ENCODE measurements around the gene DNAJC13. TPM values are rescaled to one million over a fixed set of nuclear protein-coding genes. Genes with fewer than 3 reads are reported as not detected.

DNAJC13 gene
- total RNA-seq, 1 experiment from 2014 or later, result 28.5 TPM

DNA sequence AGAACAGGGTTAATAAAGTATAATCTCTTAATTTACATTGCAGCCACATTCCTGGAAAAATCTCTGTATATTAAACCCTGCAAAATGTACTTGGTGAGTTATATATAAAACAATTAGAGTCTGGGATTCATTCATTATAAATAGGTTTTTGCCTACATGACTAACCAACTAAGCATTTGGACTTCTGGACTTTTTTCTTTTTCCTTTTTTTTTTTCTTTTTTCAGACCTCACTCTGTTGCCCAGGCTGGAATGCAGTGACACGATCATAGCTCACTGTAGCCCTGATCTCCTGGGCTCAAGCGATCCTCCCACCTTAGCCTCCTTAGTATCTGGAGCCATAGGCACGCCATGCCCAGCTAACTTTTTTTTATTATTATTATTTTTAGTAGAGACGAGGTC lies 4.5 kb downstream of the DNAJC13 start (continued):
- TF ChIP-seq, protein P1, sequence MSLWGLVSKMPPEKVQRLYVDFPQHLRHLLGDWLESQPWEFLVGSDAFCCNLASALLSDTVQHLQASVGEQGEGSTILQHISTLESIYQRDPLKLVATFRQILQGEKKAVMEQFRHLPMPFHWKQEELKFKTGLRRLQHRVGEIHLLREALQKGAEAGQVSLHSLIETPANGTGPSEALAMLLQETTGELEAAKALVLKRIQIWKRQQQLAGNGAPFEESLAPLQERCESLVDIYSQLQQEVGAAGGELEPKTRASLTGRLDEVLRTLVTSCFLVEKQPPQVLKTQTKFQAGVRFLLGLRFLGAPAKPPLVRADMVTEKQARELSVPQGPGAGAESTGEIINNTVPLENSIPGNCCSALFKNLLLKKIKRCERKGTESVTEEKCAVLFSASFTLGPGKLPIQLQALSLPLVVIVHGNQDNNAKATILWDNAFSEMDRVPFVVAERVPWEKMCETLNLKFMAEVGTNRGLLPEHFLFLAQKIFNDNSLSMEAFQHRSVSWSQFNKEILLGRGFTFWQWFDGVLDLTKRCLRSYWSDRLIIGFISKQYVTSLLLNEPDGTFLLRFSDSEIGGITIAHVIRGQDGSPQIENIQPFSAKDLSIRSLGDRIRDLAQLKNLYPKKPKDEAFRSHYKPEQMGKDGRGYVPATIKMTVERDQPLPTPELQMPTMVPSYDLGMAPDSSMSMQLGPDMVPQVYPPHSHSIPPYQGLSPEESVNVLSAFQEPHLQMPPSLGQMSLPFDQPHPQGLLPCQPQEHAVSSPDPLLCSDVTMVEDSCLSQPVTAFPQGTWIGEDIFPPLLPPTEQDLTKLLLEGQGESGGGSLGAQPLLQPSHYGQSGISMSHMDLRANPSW (CRISPR knock-in tag; conservative IDR thresholded peaks at IDR 0.05; ENCODE audit: low read depth), result no peak

DNA sequence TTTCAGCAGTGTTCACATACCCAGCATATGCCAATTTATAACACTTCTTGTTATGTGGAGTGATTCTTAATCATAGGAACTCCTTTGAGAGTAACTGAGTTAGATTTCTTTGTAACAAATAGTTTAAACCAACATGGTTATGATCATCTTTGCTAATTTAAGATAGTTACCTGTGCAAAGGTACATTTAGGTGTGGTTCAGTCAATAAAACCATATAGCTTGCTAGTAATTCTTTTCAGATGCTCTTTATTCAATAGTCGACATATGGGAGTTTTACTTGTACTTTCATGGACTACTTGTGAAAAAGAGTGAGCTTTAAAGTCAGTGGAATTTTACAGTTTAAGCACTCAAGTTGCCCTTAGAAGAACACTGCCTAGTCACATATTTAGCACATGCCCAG lies 5.2 kb downstream of the DNAJC13 start:
- Mint-ChIP-seq H3K36me3 (peaks cover 3% of the 10 kb centered on the region; the same call in 1 of the 2 replicates), H3K9me3 (no peaks in the 10 kb centered on the region), H3K4me3 (no peak overlapping the region), H3K4me1 (peaks cover 7% of the 10 kb centered on the region), H3K27ac (no peak overlapping the region), H3K27me3 (ENCODE audit: low read depth) (no peaks in the 10 kb centered on the region; the same call in 1 of the 2 replicates)
- TF ChIP-seq TEAD4 (CRISPR knock-in tag; IDR thresholded peaks at IDR 0.05) (no peak), ZNF317 (CRISPR knock-in tag; IDR thresholded peaks at IDR 0.05; ENCODE audit: borderline replicate concordance, low read depth) (no peak), GRHL2 (CRISPR knock-in tag; IDR thresholded peaks at IDR 0.05; ENCODE audit: insufficient replicate concordance, severe bottlenecking) (no peak), ZNF396 (CRISPR knock-in tag; IDR thresholded peaks at IDR 0.05; ENCODE audit: borderline replicate concordance) (no peak), NFATC4 (CRISPR knock-in tag; IDR thresholded peaks at IDR 0.05) (no peak), EMX1 (CRISPR knock-in tag; IDR thresholded peaks at IDR 0.05) (no peak), GABPB1 (CRISPR knock-in tag; IDR thresholded peaks at IDR 0.05) (no peak), ZNF263 (CRISPR knock-in tag; IDR thresholded peaks at IDR 0.05; ENCODE audit: low read depth) (no peak), ZNF121 (CRISPR knock-in tag; IDR thresholded peaks at IDR 0.05) (no peak), JAZF1 (CRISPR knock-in tag; IDR thresholded peaks at IDR 0.05) (no peak)
- TF ChIP-seq, protein P2, sequence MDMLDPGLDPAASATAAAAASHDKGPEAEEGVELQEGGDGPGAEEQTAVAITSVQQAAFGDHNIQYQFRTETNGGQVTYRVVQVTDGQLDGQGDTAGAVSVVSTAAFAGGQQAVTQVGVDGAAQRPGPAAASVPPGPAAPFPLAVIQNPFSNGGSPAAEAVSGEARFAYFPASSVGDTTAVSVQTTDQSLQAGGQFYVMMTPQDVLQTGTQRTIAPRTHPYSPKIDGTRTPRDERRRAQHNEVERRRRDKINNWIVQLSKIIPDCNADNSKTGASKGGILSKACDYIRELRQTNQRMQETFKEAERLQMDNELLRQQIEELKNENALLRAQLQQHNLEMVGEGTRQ (CRISPR knock-in tag; IDR thresholded peaks at IDR 0.05), result no peak
- TF ChIP-seq, protein P3, sequence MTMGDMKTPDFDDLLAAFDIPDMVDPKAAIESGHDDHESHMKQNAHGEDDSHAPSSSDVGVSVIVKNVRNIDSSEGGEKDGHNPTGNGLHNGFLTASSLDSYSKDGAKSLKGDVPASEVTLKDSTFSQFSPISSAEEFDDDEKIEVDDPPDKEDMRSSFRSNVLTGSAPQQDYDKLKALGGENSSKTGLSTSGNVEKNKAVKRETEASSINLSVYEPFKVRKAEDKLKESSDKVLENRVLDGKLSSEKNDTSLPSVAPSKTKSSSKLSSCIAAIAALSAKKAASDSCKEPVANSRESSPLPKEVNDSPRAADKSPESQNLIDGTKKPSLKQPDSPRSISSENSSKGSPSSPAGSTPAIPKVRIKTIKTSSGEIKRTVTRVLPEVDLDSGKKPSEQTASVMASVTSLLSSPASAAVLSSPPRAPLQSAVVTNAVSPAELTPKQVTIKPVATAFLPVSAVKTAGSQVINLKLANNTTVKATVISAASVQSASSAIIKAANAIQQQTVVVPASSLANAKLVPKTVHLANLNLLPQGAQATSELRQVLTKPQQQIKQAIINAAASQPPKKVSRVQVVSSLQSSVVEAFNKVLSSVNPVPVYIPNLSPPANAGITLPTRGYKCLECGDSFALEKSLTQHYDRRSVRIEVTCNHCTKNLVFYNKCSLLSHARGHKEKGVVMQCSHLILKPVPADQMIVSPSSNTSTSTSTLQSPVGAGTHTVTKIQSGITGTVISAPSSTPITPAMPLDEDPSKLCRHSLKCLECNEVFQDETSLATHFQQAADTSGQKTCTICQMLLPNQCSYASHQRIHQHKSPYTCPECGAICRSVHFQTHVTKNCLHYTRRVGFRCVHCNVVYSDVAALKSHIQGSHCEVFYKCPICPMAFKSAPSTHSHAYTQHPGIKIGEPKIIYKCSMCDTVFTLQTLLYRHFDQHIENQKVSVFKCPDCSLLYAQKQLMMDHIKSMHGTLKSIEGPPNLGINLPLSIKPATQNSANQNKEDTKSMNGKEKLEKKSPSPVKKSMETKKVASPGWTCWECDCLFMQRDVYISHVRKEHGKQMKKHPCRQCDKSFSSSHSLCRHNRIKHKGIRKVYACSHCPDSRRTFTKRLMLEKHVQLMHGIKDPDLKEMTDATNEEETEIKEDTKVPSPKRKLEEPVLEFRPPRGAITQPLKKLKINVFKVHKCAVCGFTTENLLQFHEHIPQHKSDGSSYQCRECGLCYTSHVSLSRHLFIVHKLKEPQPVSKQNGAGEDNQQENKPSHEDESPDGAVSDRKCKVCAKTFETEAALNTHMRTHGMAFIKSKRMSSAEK (CRISPR knock-in tag; IDR thresholded peaks at IDR 0.05; ENCODE audit: borderline replicate concordance), result no peak
- TF ChIP-seq, protein P4, sequence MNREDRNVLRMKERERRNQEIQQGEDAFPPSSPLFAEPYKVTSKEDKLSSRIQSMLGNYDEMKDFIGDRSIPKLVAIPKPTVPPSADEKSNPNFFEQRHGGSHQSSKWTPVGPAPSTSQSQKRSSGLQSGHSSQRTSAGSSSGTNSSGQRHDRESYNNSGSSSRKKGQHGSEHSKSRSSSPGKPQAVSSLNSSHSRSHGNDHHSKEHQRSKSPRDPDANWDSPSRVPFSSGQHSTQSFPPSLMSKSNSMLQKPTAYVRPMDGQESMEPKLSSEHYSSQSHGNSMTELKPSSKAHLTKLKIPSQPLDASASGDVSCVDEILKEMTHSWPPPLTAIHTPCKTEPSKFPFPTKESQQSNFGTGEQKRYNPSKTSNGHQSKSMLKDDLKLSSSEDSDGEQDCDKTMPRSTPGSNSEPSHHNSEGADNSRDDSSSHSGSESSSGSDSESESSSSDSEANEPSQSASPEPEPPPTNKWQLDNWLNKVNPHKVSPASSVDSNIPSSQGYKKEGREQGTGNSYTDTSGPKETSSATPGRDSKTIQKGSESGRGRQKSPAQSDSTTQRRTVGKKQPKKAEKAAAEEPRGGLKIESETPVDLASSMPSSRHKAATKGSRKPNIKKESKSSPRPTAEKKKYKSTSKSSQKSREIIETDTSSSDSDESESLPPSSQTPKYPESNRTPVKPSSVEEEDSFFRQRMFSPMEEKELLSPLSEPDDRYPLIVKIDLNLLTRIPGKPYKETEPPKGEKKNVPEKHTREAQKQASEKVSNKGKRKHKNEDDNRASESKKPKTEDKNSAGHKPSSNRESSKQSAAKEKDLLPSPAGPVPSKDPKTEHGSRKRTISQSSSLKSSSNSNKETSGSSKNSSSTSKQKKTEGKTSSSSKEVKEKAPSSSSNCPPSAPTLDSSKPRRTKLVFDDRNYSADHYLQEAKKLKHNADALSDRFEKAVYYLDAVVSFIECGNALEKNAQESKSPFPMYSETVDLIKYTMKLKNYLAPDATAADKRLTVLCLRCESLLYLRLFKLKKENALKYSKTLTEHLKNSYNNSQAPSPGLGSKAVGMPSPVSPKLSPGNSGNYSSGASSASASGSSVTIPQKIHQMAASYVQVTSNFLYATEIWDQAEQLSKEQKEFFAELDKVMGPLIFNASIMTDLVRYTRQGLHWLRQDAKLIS (CRISPR knock-in tag; IDR thresholded peaks at IDR 0.05; ENCODE audit: borderline replicate concordance), result no peak
- TF ChIP-seq, protein P5, sequence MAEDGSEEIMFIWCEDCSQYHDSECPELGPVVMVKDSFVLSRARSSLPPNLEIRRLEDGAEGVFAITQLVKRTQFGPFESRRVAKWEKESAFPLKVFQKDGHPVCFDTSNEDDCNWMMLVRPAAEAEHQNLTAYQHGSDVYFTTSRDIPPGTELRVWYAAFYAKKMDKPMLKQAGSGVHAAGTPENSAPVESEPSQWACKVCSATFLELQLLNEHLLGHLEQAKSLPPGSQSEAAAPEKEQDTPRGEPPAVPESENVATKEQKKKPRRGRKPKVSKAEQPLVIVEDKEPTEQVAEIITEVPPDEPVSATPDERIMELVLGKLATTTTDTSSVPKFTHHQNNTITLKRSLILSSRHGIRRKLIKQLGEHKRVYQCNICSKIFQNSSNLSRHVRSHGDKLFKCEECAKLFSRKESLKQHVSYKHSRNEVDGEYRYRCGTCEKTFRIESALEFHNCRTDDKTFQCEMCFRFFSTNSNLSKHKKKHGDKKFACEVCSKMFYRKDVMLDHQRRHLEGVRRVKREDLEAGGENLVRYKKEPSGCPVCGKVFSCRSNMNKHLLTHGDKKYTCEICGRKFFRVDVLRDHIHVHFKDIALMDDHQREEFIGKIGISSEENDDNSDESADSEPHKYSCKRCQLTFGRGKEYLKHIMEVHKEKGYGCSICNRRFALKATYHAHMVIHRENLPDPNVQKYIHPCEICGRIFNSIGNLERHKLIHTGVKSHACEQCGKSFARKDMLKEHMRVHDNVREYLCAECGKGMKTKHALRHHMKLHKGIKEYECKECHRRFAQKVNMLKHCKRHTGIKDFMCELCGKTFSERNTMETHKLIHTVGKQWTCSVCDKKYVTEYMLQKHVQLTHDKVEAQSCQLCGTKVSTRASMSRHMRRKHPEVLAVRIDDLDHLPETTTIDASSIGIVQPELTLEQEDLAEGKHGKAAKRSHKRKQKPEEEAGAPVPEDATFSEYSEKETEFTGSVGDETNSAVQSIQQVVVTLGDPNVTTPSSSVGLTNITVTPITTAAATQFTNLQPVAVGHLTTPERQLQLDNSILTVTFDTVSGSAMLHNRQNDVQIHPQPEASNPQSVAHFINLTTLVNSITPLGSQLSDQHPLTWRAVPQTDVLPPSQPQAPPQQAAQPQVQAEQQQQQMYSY (CRISPR knock-in tag; IDR thresholded peaks at IDR 0.05), result no peak
- DNase-seq (ENCODE audit: low spot score) (no peak), ATAC-seq (no peak)
- POLR2A ChIA-PET, result no interaction called here
- CTCF ChIA-PET, result no interaction called here
